Mammary epithelial cell (primary cell): ENCODE data around the gene PER3.
"Not testable (repeated sequence)": the region's sequence is repeated elsewhere in the genome, so short reads cannot be mapped to it uniquely, and the experiment has no call there.

Experiments used
- EZH2 ChIP-seq: IDR thresholded peaks from 2 replicates; pipeline ENCODE4 v1.6.1; 2012; ENCODE audit warnings: low read length, inconsistent platforms, borderline replicate concordance
- TF ChIP-seq, protein P1 (sequence below), 2 donors: IDR thresholded peaks in 1 of 2; conservative IDR thresholded peaks in 1 of 2; 2 replicates each; pipeline ENCODE4 v1.5.1; 2011 to 2012; ENCODE audit warnings: inconsistent platforms in 2 of 2, low read length in 2 of 2, mild to moderate bottlenecking in 2 of 2, control low read depth in 1 of 2, low read depth in 1 of 2; ENCODE audit not compliant: insufficient read depth in 1 of 2; ENCODE audit errors: extremely low read depth in 1 of 2

- TF ChIP-seq, protein P1, sequence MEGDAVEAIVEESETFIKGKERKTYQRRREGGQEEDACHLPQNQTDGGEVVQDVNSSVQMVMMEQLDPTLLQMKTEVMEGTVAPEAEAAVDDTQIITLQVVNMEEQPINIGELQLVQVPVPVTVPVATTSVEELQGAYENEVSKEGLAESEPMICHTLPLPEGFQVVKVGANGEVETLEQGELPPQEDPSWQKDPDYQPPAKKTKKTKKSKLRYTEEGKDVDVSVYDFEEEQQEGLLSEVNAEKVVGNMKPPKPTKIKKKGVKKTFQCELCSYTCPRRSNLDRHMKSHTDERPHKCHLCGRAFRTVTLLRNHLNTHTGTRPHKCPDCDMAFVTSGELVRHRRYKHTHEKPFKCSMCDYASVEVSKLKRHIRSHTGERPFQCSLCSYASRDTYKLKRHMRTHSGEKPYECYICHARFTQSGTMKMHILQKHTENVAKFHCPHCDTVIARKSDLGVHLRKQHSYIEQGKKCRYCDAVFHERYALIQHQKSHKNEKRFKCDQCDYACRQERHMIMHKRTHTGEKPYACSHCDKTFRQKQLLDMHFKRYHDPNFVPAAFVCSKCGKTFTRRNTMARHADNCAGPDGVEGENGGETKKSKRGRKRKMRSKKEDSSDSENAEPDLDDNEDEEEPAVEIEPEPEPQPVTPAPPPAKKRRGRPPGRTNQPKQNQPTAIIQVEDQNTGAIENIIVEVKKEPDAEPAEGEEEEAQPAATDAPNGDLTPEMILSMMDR (conservative IDR thresholded peaks at IDR 0.05 in 1 of 2, IDR thresholded peaks at IDR 0.05 in 1 of 2; ENCODE audit: extremely low read depth in 1 of 2, insufficient read depth in 1 of 2, low read depth in 1 of 2, low read length in 2 of 2): not testable (repeated sequence)
- TF ChIP-seq EZH2: not testable (repeated sequence)
Measured at GRCh38 chr1:7791027-7791426, 6.9 kb downstream of the PER3 start.
